ACHN (cell line): ENCODE data around the gene SPIN2B.
"Not testable (repeated sequence)": the region's sequence is repeated elsewhere in the genome, so short reads cannot be mapped to it uniquely, and the experiment has no call there.

Experiments
- DNase-seq: peaks from one replicate; pipeline ENCODE4 v3.0.0-alpha.2; 2015
- in situ Hi-C: cut with HindIII; loops from 2 replicates; pipeline ENCODE4 v1.10.0; 2017; ENCODE audit warnings: low sequenced_read_pairs, low pct_ligation_motif_present, low pct_unique_long_range_greater_than_20kb

Gene SPIN2B

GRCh38 chrX:57121162-57121755, at the start of gene SPIN2B:
SPIN2B (minus strand) TSS chrX:57121548.
- in situ Hi-C loops: no loop called here
- peak; percentile 73 for DNase-seq

DNA sequence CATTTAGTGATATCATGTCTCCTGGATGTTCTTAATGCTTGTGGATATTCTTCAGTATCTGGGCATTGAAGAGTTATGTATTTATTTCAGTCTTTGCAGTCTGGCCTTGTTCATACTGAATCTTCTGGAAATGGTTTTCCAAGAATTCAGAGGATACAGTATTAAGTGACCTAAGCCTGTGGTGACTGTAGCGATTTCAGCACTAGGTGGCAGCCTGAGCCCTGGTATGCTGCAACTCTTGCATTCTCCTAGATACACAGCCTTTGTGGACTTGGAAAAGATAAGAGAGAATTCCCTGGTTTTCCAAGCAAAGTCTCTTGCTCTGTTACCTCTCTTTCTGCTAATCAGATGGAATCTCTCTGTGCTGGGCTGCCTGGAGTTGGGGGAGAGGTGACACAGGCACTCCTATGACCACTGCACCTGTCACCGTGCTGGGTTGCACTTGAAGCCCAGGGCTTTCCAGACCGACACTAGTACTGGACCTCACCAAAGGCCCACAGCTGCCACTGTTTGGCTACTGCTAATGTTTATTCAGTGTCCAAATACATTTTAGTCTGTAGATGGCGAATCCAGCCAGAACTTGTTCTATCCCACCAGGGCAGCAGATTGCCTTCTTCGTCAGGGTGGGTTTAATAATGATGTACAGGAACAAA, 35.2 kb upstream of the SPIN2B start:
- peak; percentile 30 for DNase-seq
- in situ Hi-C loops: no loop called here

GRCh38 chrX:57155171-57155570, 33.8 kb upstream of the SPIN2B start:
- in situ Hi-C loops: no loop called here
- DNase-seq: no peak

DNA sequence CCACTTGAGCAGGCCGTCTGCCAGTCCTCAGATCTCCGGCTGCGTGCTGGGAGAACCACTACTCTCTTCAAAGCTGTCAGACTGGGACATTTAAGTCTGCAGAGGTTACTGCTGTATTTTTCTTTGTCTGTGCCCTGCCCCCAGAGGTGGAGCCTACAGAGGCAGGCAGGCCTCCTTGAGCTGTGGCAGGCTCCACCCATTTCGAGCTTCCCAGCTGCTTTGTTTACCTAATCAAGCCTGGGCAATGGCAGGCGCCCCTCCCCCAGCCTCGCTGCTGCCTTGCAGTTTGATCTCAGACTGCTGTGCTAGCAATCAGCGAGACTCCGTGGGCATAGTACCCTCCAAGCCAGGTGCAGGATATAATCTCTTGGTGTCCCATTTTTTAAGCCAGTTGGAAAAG, 30.9 kb upstream of the SPIN2B start:
- in situ Hi-C loops, DNase-seq: not testable (repeated sequence)

DNA sequence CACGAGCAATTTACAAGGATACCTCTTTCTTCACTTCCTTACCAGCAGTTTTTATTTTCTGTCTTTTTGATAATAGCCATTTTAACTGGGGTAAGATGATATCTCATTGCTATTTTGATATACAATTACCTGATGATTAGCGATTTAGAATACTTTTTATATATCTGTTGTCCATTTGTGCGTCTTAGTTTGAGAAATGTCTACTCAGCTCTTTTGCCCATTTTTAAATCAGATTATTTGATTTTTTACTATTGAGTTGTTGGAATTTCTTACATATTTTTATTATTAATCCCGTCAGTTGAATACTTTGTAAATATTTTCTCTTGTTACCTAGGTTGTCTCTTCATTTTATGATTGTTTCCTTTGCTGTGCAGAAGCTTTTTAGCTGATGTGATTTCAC, 17.3 kb upstream of the SPIN2B start:
- in situ Hi-C loops: no loop called here
- no peak for DNase-seq

GRCh38 chrX:57137501-57137900, 16.2 kb upstream of the SPIN2B start:
- in situ Hi-C loops: no loop called here
- peak; percentile 55 for DNase-seq

DNA sequence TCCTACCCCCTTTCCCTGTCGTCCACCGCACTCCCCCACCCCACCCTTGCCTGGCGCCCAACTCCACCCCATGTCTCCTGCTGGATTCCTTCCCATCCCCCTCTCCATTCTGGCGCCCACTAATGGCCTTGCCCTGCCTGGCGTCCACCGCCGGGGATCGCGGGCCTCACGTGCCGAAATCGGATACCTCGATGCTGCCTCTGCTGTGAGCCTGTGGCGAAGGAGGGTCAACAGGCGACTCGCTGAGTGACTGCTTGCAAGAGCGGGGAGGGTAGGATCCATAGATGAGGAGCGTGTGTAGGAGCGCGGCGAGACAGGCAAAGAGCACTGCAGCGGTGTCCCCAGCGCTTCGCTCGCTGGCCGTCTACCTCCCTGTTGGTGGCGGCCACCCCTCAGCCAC, 15.7 kb upstream of the SPIN2B start, which contains the start of gene SPIN2A:
Gene SPIN2A (minus strand): TSS at position 325 of the 400 bp plus-strand sequence. CDS start 800 bp downstream, outside the sequence.
- peak; percentile 18 for DNase-seq

GRCh38 chrX:57136589-57136988, 15.2 kb upstream of the SPIN2B start:
- in situ Hi-C loops, DNase-seq: not testable (repeated sequence)

More for the DNA sequence above, 15.7 kb upstream of the SPIN2B start, which contains the start of gene SPIN2A:
- in situ Hi-C loops: not testable (repeated sequence)

DNA sequence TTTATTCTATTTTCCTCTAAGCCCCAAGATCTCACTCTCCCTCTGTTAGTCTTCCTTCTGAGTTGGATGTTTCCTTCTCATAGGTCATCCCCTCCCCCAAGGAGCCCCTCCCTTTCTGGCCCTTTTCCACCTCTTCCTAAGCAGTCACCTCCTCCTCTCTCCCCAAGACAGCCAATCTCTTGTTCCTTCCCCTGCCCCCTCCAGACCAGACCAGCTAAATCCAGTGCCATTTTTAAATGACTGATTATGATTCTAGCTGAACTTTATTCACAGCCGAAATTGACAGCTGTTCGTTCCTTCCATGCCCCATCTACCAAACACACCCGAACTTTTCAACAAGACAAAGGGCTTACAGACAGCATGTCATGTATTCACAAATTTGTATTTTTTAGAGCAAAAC, 13.9 kb upstream of the SPIN2B start:
- DNase-seq: no peak
- in situ Hi-C loops: no loop called here

DNA sequence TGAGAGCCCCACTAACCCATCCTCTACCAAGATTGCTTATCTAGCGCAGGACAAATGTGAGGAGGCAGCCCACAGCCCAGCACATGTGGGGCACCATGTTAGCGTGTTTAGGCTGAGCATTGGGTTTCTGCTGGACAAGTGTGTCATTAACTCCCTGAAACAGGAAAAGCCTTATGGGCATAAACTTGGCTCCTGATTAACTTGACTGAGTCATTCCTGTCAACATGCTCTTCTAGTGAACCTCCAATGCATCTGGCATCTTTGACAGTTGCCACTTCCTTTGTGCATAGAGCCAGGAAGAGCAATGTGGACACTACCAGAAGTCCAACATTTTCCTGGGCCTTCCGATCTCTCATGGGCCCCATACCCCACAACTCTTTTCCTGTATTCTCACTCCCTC, 13.4 kb upstream of the SPIN2B start:
- in situ Hi-C loops: no loop called here
- DNase-seq: peak; percentile 9

GRCh38 chrX:57133706-57134105, 12.4 kb upstream of the SPIN2B start:
- DNase-seq: no peak
- in situ Hi-C loops: no loop called here

- in situ Hi-C loops, DNase-seq: not testable (repeated sequence)
Observed at GRCh38 chrX:57133284-57133683, 11.9 kb upstream of the SPIN2B start.

- no peak for DNase-seq
- in situ Hi-C loops: no loop called here
Observed at GRCh38 chrX:57132046-57132445, 10.7 kb upstream of the SPIN2B start.

GRCh38 chrX:57121816-57122215, 468 bp upstream of the SPIN2B start:
- no peak for DNase-seq
- in situ Hi-C loops: no loop called here

GRCh38 chrX:57120619-57121161, 658 bp downstream of the SPIN2B start:
- DNase-seq, in situ Hi-C loops: not testable (repeated sequence)

- in situ Hi-C loops: no loop called here
- no peak for DNase-seq
Observed at GRCh38 chrX:57119416-57119815, 1.9 kb downstream of the SPIN2B start.

DNA sequence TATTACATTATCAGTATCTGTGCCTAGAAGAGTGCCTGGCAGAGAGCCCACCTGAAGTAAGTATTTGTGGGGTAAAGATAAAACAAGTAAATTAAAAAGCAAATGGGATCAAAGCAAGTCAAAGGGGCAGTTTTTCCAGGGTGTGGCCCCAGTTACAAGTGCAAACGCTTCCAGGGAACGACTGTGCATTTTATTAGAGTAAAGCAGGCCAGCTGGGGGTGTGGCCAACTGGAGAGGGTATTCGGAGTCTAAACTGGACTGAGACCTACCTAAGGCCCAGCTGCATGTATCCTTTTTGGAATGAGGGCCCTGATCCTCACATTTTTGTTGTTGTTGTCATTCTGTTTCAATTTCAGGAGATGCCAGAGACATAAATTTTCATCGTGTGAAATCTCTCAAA, 3.8 kb downstream of the SPIN2B start:
- DNase-seq, in situ Hi-C loops: not testable (repeated sequence)

DNA sequence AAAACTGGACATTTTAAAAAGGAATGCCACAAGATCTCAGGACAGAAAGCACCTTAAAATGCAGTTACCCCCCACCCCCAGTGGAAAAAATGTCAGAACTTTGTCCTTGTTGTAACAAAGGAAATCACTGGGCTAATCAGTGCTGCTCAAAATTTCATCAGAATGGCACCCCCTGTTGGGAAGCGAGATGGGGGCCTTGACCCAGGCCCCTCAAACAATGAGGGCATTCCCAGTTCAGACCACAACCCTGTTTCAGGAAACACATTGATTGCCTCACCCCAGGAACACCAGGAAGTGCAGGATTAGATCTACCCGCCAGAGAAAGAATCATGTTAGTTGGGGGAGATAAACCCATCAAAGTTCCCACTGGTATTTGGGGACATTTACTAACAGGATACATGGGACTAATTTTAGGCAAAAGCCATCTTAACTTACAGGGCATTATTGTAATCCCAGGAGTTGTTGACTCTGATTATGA, 16.4 kb downstream of the SPIN2B start:
- no peak for DNase-seq
- in situ Hi-C loops: no loop called here

GRCh38 chrX:57104406-57104805, 16.9 kb downstream of the SPIN2B start:
- no peak for DNase-seq
- in situ Hi-C loops: no loop called here

DNA sequence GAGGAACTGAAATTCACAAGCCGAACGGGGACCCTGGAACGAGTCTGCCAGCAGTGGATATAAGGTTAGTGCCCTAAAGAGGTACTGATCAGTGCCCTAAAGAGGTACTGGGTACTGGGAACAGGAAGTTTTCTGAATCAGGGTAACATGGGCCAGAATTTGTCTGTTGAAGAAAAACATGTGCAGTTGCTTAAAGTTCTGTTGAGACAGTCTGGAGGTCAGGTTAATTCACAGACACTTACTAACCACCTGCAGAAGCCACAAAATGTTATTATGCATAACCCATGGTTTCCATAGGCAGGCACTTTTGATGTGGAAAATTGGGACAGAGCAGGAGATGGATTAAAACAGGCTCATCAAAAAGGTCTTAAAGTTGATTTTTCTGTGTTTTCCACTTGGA, 17.9 kb downstream of the SPIN2B start:
- DNase-seq: no peak
- in situ Hi-C loops: no loop called here
